ENCODE data around the gene NLGN3.

DNA sequence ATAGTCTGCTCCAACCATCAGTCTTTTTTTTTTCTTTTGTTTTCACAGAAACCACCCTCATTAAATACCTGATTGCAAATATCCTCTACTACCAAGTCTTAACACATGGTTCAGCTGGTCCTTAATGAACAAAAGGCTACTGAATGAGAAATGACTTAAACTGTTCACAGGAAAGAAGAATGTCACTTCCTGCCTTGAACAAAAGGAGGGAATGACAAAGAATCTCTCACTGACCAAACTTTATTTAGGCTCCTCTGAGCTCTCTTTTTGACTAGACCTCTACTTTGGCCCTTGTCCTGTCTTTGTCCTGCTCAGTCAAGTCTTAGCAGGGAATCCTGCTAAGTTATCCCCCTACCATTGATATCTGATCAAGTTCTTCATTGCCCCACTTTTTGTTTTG lies 46.6 kb downstream of the NLGN3 start:
- TF ChIP-seq CTCF (conservative IDR thresholded peaks at IDR 0.05; ENCODE audit: low read length) (no peak), EZH2phosphoT487 (IDR thresholded peaks at IDR 0.05; ENCODE audit: borderline replicate concordance) (no peak)
